T-cell (primary cell): ENCODE measurements around the gene EDEM1. TPM values are rescaled to one million over a fixed set of nuclear protein-coding genes. Genes with fewer than 3 reads are reported as not detected.
"Not testable (repeated sequence)": the region's sequence is repeated elsewhere in the genome, so short reads cannot be mapped to it uniquely, and the experiment has no call there.

Experiments
- ATAC-seq, 4 experiments: fragments of 200-7000 bp in 3 of 4; fragments of 150-1000 bp in 1 of 4; cut with Tn5 transposase; replicated peaks in 1 of 4; 1 replicate in 3 of 4; 2 replicates in 1 of 4; pipeline ENCODE4 v1.10.0; 2021; ENCODE audit warnings: moderate library complexity in 3 of 4, mild to moderate bottlenecking in 2 of 4, moderate number of reproducible peaks in 1 of 4
- CTCF ChIA-PET, 2 donors: fragments of 300-600 bp; sonication (Branson Sonifier 250); formaldehyde crosslinking; loops; one replicate each; lab custom pipeline; 2022; ENCODE audit warnings: antibody characterized with exemption in 2 of 2; lab: Charles Lee
- POLR2A ChIA-PET, 2 donors: fragments of 300-600 bp; sonication (Branson Sonifier 250); formaldehyde crosslinking; loops; one replicate each; lab custom pipeline; 2022; ENCODE audit warnings: antibody characterized with exemption in 2 of 2; lab: Charles Lee
- DNase-seq, 35 experiments: peaks; one replicate each; pipeline versions ENCODE4 v3.0.0 to v3.0.0-alpha.2; 2013 to 2023
- H3K27ac ChIP-seq: one replicate; pipeline ENCODE4 v1.5.1; 2013; ENCODE audit warnings: low read length
- H3K27me3 ChIP-seq, 2 experiments: replicated peaks in 1 of 2; 1 replicate in 1 of 2; 2 replicates in 1 of 2; pipeline versions ENCODE4 v1.6.1 to v1.7.0; 2013; ENCODE audit warnings: low read length in 1 of 2, mixed read lengths in 1 of 2; ENCODE audit not compliant: control insufficient read depth in 2 of 2, insufficient read depth in 2 of 2; ENCODE audit errors: extremely low read depth in 1 of 2
- H3K36me3 ChIP-seq, 2 donors: 1 replicate in 1 of 2; 2 replicates in 1 of 2; pipeline versions ENCODE4 v1.6.1 to v1.7.0; 2013; ENCODE audit warnings: low read length in 1 of 2; ENCODE audit not compliant: control insufficient read depth in 2 of 2, insufficient read depth in 1 of 2; ENCODE audit errors: extremely low read depth in 1 of 2
- H3K4me1 ChIP-seq, 2 experiments: 1 replicate in 1 of 2; 2 replicates in 1 of 2; pipeline versions ENCODE4 v1.6.1 to v1.7.0; 2013; ENCODE audit warnings: low read length in 2 of 2, mixed read lengths in 1 of 2; ENCODE audit not compliant: insufficient read depth in 2 of 2, control insufficient read depth in 1 of 2; ENCODE audit errors: extremely low read depth in 1 of 2
- H3K4me3 ChIP-seq, 2 donors: 1 replicate in 1 of 2; 2 replicates in 1 of 2; pipeline versions ENCODE4 v1.5.1 to v1.7.0; 2013; ENCODE audit warnings: mild to moderate bottlenecking in 2 of 2, low read length in 1 of 2, moderate library complexity in 1 of 2; ENCODE audit not compliant: control insufficient read depth in 1 of 2; ENCODE audit errors: extremely low read depth in 1 of 2
- H3K9me3 ChIP-seq: 2 replicates; pipeline ENCODE4 v1.7.0; 2013
- H3K27ac Mint-ChIP-seq, 2 donors: one replicate each; pipeline ENCODE4 v1.8.0; 2020 to 2021; ENCODE audit warnings: mild to moderate bottlenecking in 2 of 2, mixed read lengths in 2 of 2
- H3K27me3 Mint-ChIP-seq, 2 donors: one replicate each; pipeline ENCODE4 v1.8.0; 2021 to 2022; ENCODE audit warnings: mixed read lengths in 2 of 2
- H3K36me3 Mint-ChIP-seq: one replicate; pipeline ENCODE4 v1.8.0; 2021; ENCODE audit warnings: mixed read lengths
- H3K4me1 Mint-ChIP-seq, 3 donors: one replicate each; pipeline ENCODE4 v1.8.0; 2020 to 2022; ENCODE audit warnings: mixed read lengths in 3 of 3, mild to moderate bottlenecking in 1 of 3
- H3K4me3 Mint-ChIP-seq, 3 donors: one replicate each; pipeline ENCODE4 v1.8.0; 2020 to 2022; ENCODE audit warnings: mild to moderate bottlenecking in 3 of 3, mixed read lengths in 3 of 3, moderate library complexity in 3 of 3
- H3K9me3 Mint-ChIP-seq, 3 donors: one replicate each; pipeline ENCODE4 v1.8.0; 2020 to 2022; ENCODE audit warnings: mixed read lengths in 3 of 3
- WGBS: methylation state at CpG from one replicate; pipeline ENCODE4 v1.1.5; 2013; ENCODE audit warnings: missing lambda C conversion rate; ENCODE audit not compliant: insufficient coverage; 5-methylcytosine and 5-hydroxymethylcytosine counted together
- total RNA-seq, 35 experiments: library from RNA in 6 of 35; stranded (reverse) in 6 of 35; fragments of 120-200 nt in 1 of 35; gene quantifications; one replicate each; pipeline versions ENCODE4 v1.2.1 to v1.2.4 and lab custom pipeline; 2013 to 2026

EDEM1 gene
- total RNA-seq, 5 donors from 2014 or later (not counting 1 experiment from before 2014, with no cell fraction given), result 92.6 to 138 (median 113) TPM

DNA sequence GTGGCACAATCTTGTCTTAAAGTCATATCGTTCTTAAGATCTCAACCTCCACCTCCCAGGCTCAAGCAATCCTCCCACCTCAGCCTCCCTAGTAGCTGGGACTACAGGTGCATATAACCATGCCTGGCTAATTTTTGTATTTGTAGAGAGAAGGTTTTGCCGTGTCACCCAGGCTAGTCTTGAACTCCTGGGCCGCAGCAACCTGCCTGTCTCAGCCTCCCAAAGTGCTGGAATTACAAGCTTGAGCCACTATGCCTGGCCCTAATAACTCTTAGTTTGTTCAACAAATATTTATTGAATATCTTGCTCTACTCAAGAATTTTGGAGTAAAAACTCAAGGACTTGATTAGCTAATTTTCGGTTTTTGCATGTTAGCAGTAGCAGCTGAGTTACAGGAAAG, 19.4 kb upstream of the EDEM1 start:
- ATAC-seq, result no peak

DNA sequence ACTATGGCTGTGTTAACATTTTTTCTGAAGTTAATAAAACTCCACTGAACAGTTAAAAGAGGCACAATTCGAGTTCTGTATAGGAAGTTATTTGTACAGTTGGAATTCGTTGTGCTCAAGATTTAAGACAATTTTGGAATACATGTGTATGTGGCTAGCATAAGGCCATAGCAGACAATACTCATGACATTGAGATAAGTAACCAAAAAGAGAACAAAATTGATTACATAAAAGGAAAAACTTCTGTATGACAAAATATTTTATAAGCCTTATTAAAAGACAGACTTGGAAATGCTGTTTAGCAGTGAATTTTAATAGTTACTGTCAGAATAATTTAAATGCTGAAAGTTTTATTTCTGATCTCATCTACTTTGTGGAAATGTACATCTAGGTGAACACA, 17.7 kb upstream of the EDEM1 start:
- peak overlapping the region; percentile 40 to 64 for H3K27ac Mint-ChIP-seq

More for the DNA sequence above, 19.4 kb upstream of the EDEM1 start:
- ChIA-PET CTCF (interaction anchor here in 1 of 2 donors (0.8 kb wide), 1 partner anchor 18 kb away, joined by 3 read pairs; no protein-coding TSS in a partner anchor), POLR2A (no interaction called here)
- Histone ChIP-seq H3K4me3 (no peak overlapping the region), H3K36me3 (peaks cover 0 to 24% of the 10 kb centered on the region in 2 donors), H3K27me3 (no peaks in the 10 kb centered on the region), H3K9me3 (no peaks in the 10 kb centered on the region), H3K4me1 (no peaks in the 10 kb centered on the region), H3K27ac (no peak overlapping the region)
- Mint-ChIP-seq H3K27ac (peak overlapping the region in 1 of 2 donors; percentile 34), H3K36me3 (peaks cover 8% of the 10 kb centered on the region), H3K4me1 (peaks cover 49 to 57% (median 51%) of the 10 kb centered on the region in 3 donors), H3K9me3 (no peaks in the 10 kb centered on the region), H3K27me3 (no peaks in the 10 kb centered on the region), H3K4me3 (no peak overlapping the region)
- WGBS, result no CpG with 5 or more reads among the region's 4 CpGs
- no peak for DNase-seq

DNA sequence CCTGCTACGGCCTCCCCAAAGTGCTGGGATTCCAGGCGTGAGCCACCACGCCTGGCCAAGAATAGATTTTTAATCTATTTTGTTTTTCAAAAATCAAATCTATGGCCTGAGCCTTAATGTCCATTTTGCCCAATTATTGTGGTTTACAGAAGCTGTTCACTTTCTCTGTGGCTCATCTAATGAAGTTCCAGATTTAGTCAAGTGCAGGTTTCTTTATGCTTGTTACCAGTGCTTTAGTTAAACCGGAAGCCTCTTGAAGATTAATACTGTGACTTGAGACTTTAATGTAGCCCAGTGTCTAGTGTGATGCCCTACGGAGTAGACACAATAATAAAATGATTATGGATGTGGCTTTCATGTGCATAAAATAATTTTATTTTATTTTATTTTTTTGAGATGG, 16.5 kb upstream of the EDEM1 start:
- no peak for DNase-seq
- 92% methylated on average over 3 of the region's 5 CpGs for WGBS
- Histone ChIP-seq H3K36me3 (peaks cover 0 to 45% of the 10 kb centered on the region in 2 donors), H3K4me1 (no peaks in the 10 kb centered on the region), H3K27ac (no peak overlapping the region), H3K9me3 (no peaks in the 10 kb centered on the region), H3K27me3 (no peaks in the 10 kb centered on the region), H3K4me3 (no peak overlapping the region)
- Mint-ChIP-seq H3K36me3 (peaks cover 24% of the 10 kb centered on the region), H3K27ac (no peak overlapping the region), H3K4me1 (peaks cover 26 to 31% (median 27%) of the 10 kb centered on the region in 3 donors), H3K27me3 (no peaks in the 10 kb centered on the region), H3K9me3 (no peaks in the 10 kb centered on the region), H3K4me3 (no peak overlapping the region)
- ATAC-seq, result no peak
- ChIA-PET CTCF (interaction anchor here (0.8 to 1.5 kb wide), 3 partner anchors 12 to 1451 kb away, joined by 3 read pairs; no protein-coding TSS in a partner anchor), POLR2A (no interaction called here)

More for the DNA sequence above, 17.7 kb upstream of the EDEM1 start:
- no peaks in the 10 kb centered on the region for H3K27me3 ChIP-seq
- DNase-seq (no peak), ATAC-seq (no peak)
- H3K9me3 Mint-ChIP-seq, result no peaks in the 10 kb centered on the region
- no peak overlapping the region for H3K4me3 ChIP-seq
- H3K9me3 ChIP-seq, result no peaks in the 10 kb centered on the region
- no peaks in the 10 kb centered on the region for H3K4me1 ChIP-seq
- H3K4me1 Mint-ChIP-seq, result peaks cover 34 to 42% (median 36%) of the 10 kb centered on the region in 3 donors
- H3K27me3 Mint-ChIP-seq, result no peaks in the 10 kb centered on the region
- no peak overlapping the region for H3K27ac ChIP-seq
- H3K36me3 ChIP-seq, result peaks cover 0 to 34% of the 10 kb centered on the region in 2 donors
- peaks cover 16% of the 10 kb centered on the region for H3K36me3 Mint-ChIP-seq
- ChIA-PET CTCF (no interaction called here), POLR2A (no interaction called here)
- H3K4me3 Mint-ChIP-seq, result no peak overlapping the region
- WGBS, result no CpG with 5 or more reads among the region's 2 CpGs

GRCh38 chr3:5172018-5172417, 15.5 kb upstream of the EDEM1 start:
- no peak overlapping the region for H3K27ac Mint-ChIP-seq
- 100% methylated on average over 3 of the region's 4 CpGs for WGBS
- H3K27me3 ChIP-seq, result no peaks in the 10 kb centered on the region
- ChIA-PET POLR2A (no interaction called here), CTCF (interaction anchor here in 1 of 2 donors (0.6 to 1.5 kb wide), 3 partner anchors 25 to 460 kb away, joined by 3 to 5 read pairs (median 3); no protein-coding TSS in a partner anchor)
- no peaks in the 10 kb centered on the region for H3K27me3 Mint-ChIP-seq
- no peak overlapping the region for H3K27ac ChIP-seq
- H3K4me1 ChIP-seq, result no peaks in the 10 kb centered on the region
- H3K4me3 ChIP-seq, result no peak overlapping the region
- H3K9me3 Mint-ChIP-seq, result no peaks in the 10 kb centered on the region
- no peak overlapping the region for H3K4me3 Mint-ChIP-seq
- peaks cover 0 to 54% of the 10 kb centered on the region in 2 donors for H3K36me3 ChIP-seq
- ATAC-seq (no peak), DNase-seq (no peak)
- H3K9me3 ChIP-seq, result no peaks in the 10 kb centered on the region
- peaks cover 20 to 24% (median 21%) of the 10 kb centered on the region in 3 donors for H3K4me1 Mint-ChIP-seq
- H3K36me3 Mint-ChIP-seq, result peaks cover 24% of the 10 kb centered on the region

DNA sequence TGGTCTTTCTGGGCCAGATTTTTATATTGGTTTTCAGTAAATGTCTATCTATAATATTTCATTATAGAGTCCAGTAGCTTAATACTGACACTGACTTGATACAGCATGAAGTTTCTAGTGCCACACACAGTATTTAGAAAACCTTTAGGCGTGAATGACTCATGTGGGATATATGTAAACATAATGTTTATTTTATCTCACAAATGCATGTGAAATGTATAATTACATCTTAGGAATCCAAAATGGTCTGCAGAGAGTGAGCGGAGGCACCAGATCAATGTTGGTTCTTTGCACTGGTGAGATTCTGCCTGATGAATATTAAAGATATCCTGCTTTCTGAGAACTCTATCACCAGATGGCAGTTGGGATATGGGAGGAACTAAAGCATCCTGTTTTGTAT, 8.5 kb upstream of the EDEM1 start:
- H3K9me3 Mint-ChIP-seq, H3K4me3 ChIP-seq, H3K4me3 Mint-ChIP-seq, DNase-seq, POLR2A ChIA-PET, H3K27me3 ChIP-seq, H3K27me3 Mint-ChIP-seq, H3K4me1 ChIP-seq, ATAC-seq, CTCF ChIA-PET, H3K9me3 ChIP-seq, H3K27ac ChIP-seq: not testable (repeated sequence)
- H3K27ac Mint-ChIP-seq, result peak overlapping the region; percentile 29 to 48
- 100% methylated on average over 1 of the region's 2 CpGs for WGBS
- peaks cover 14 to 29% (median 20%) of the 10 kb centered on the region in 3 donors for H3K4me1 Mint-ChIP-seq
- H3K36me3 Mint-ChIP-seq, result peaks cover 47% of the 10 kb centered on the region
- peaks cover 0 to 57% of the 10 kb centered on the region in 2 donors for H3K36me3 ChIP-seq

- peak overlapping the region; percentile 18 for H3K27ac ChIP-seq
- H3K27ac Mint-ChIP-seq, result peak overlapping the region; percentile 66 to 72
- no peak overlapping the region for H3K4me3 Mint-ChIP-seq
- POLR2A ChIA-PET, result interaction anchor here (0.6 to 1.0 kb wide), 3 partner anchors 12 to 65 kb away, joined by 3 read pairs; no protein-coding TSS in a partner anchor
- DNase-seq, result peak in 1 of 35 experiments; percentile 18
- no peaks in the 10 kb centered on the region for H3K9me3 ChIP-seq
- H3K27me3 ChIP-seq, result no peaks in the 10 kb centered on the region
- peaks cover 37% of the 10 kb centered on the region for H3K36me3 Mint-ChIP-seq
- CTCF ChIA-PET, result interaction anchor here in 1 of 2 donors (0.6 kb wide), 1 partner anchor 45 kb away, joined by 3 read pairs; no protein-coding TSS in a partner anchor
- peak; percentile 31 to 76 (median 64) for ATAC-seq
- peaks cover 0 to 2% of the 10 kb centered on the region in 2 experiments for H3K4me1 ChIP-seq
- no peaks in the 10 kb centered on the region for H3K27me3 Mint-ChIP-seq
- peaks cover 20 to 37% (median 25%) of the 10 kb centered on the region in 3 donors for H3K4me1 Mint-ChIP-seq
- H3K4me3 ChIP-seq, result no peak overlapping the region
- peaks cover 0 to 38% of the 10 kb centered on the region in 2 donors for H3K36me3 ChIP-seq
- H3K9me3 Mint-ChIP-seq, result no peaks in the 10 kb centered on the region
- 17% methylated on average over 1 of the region's 2 CpGs for WGBS
Observed at GRCh38 chr3:5181469-5182141, 5.9 kb upstream of the EDEM1 start.
